OCI-LY7 (cell line): Measurements from ENCODE around the gene ARIH2. TPM values are rescaled to one million over a fixed set of nuclear protein-coding genes. Genes with fewer than 3 reads are reported as not detected.

Source experiments
- BruUV-seq: library from RNA; stranded (reverse); fragments of 400-500 nt; replicated peaks from 2 replicates; lab custom pipeline; 2021; lab: Mats Ljungman, UMichigan
- CTCF ChIA-PET: fragments of 300-600 bp; sonication (Branson Sonifier 250); formaldehyde crosslinking; loops from one replicate; lab custom pipeline; 2022; ENCODE audit warnings: antibody characterized with exemption; ENCODE audit not compliant: unreplicated experiment; lab: Charles Lee
- POLR2A ChIA-PET: fragments of 300-600 bp; sonication (Branson Sonifier 250); formaldehyde crosslinking; loops from one replicate; lab custom pipeline; 2022; ENCODE audit warnings: antibody characterized with exemption; lab: Charles Lee
- DNase-seq: peaks from one replicate; pipeline ENCODE4 v3.0.0-alpha.2; 2015; ENCODE audit warnings: low spot score
- H2AFZ ChIP-seq: fragments of 200-600 bp; sonication (generic), shearing (Covaris generic); 2 replicates; pipeline ENCODE4 v1.6.1; 2014; ENCODE audit warnings: mild to moderate bottlenecking, antibody characterized with exemption, low read length, moderate library complexity
- H3K27ac ChIP-seq: fragments of 200-600 bp; sonication (generic); 2 replicates; pipeline ENCODE4 v1.5.1; 2014; ENCODE audit warnings: mixed run types, low read depth, mild to moderate bottlenecking, moderate library complexity, low read length, inconsistent platforms; ENCODE audit not compliant: poor library complexity, severe bottlenecking
- H3K36me3 ChIP-seq: fragments of 200-600 bp; sonication (generic); 2 replicates; pipeline ENCODE4 v1.6.1; 2014; ENCODE audit warnings: mild to moderate bottlenecking, antibody characterized with exemption, low read length, moderate library complexity, mixed read lengths; ENCODE audit not compliant: insufficient read depth
- H3K4me1 ChIP-seq: fragments of 200-600 bp; sonication (generic); 2 replicates; pipeline ENCODE4 v1.5.1; 2014; ENCODE audit warnings: mild to moderate bottlenecking, low read length; ENCODE audit not compliant: insufficient read depth, poor library complexity, severe bottlenecking
- H3K4me2 ChIP-seq: fragments of 200-600 bp; sonication (generic); 2 replicates; pipeline ENCODE4 v1.6.1; 2014; ENCODE audit warnings: mild to moderate bottlenecking, low read length
- H3K4me3 ChIP-seq: fragments of 200-600 bp; sonication (generic); 2 replicates; pipeline ENCODE4 v1.5.1; 2014; ENCODE audit warnings: mild to moderate bottlenecking, low read depth, low read length; ENCODE audit not compliant: poor library complexity, severe bottlenecking
- H3K79me2 ChIP-seq: fragments of 200-600 bp; sonication (generic); 2 replicates; pipeline ENCODE4 v1.6.1; 2016; ENCODE audit warnings: low read depth, mild to moderate bottlenecking, low read length, moderate library complexity, mixed read lengths; ENCODE audit not compliant: insufficient read depth
- H3K9me2 ChIP-seq: fragments of 200-600 bp; sonication (generic); 2 replicates; pipeline ENCODE4 v1.6.1; 2016; ENCODE audit warnings: mild to moderate bottlenecking, low read length, mixed read lengths; ENCODE audit not compliant: insufficient read depth
- H3K9me3 ChIP-seq: fragments of 200-600 bp; sonication (generic); 2 replicates; pipeline ENCODE4 v1.6.1; 2014; ENCODE audit warnings: mild to moderate bottlenecking, mixed run types, low read length, mixed read lengths
- H4K20me1 ChIP-seq: fragments of 200-600 bp; sonication (generic); 2 replicates; pipeline ENCODE4 v1.6.1; 2014; ENCODE audit warnings: mild to moderate bottlenecking, antibody characterized with exemption, low read length, moderate library complexity, mixed read lengths; ENCODE audit not compliant: insufficient read depth
- CTCF ChIP-seq: fragments of 200-600 bp; sonication (generic); conservative IDR thresholded peaks from 2 replicates; pipeline ENCODE4 v1.5.1; 2014; ENCODE audit warnings: mild to moderate bottlenecking, antibody characterized with exemption, low read length, moderate library complexity, mixed read lengths
- EZH2phosphoT487 ChIP-seq: fragments of 200-600 bp; sonication (generic); IDR thresholded peaks from 2 replicates; pipeline ENCODE4 v1.6.1; 2018; ENCODE audit warnings: low read depth, borderline replicate concordance, mild to moderate bottlenecking, mixed run types, antibody characterized with exemption, low read length, moderate library complexity, mixed read lengths
- intact Hi-C: fragments of 100-400 bp; cut with micrococcal nuclease; formaldehyde crosslinking; loops from one replicate; pipeline ENCODE4 v1.10.0; 2022; ENCODE audit not compliant: unreplicated experiment
- total RNA-seq, 2 experiments: library from RNA; depleted of rRNA in 1 of 2; stranded (reverse); fragments of >200 nt in 1 of 2; shearing (Covaris generic) in 1 of 2; gene quantifications; 2 replicates each; pipeline ENCODE4 v1.2.3, GENCODE V29; 2014 to 2022

Gene ARIH2
- total RNA-seq, 2 experiments from 2014 or later, result 124 to 131 TPM

GRCh38 chr3:48966876-48967361 is 48.3 kb downstream of the ARIH2 start:
- ChIA-PET POLR2A (no interaction called here), CTCF (no interaction called here)
- Histone ChIP-seq H3K4me2 (no peak overlapping the region), H3K4me1 (no peaks in the 10 kb centered on the region), H3K27ac (no peak overlapping the region), H3K9me2 (no peaks in the 10 kb centered on the region), H3K9me3 (no peaks in the 10 kb centered on the region), H4K20me1 (no peaks in the 10 kb centered on the region), H3K4me3 (no peak overlapping the region), H3K79me2 (no peaks in the 10 kb centered on the region), H2AFZ (no peak overlapping the region), H3K36me3 (peaks cover 89% of the 10 kb centered on the region)
- no TSS peak for BruUV-seq
- intact Hi-C loops, result no loop called here
- DNase-seq, result no peak
- no peak for TF ChIP-seq EZH2phosphoT487
- TF ChIP-seq CTCF, result no peak

- no peaks in the 10 kb centered on the region for H3K79me2 ChIP-seq
- no peaks in the 10 kb centered on the region for H3K4me1 ChIP-seq
- DNase-seq, result no peak
- intact Hi-C loops, result no loop called here
- no peak overlapping the region for H3K4me2 ChIP-seq
- peaks cover 96% of the 10 kb centered on the region for H3K36me3 ChIP-seq
- H4K20me1 ChIP-seq, result no peaks in the 10 kb centered on the region
- no TSS peak for BruUV-seq
- POLR2A ChIA-PET, result interaction anchor here (1.0 to 1.4 kb wide), 3 partner anchors 10 to 49 kb away, joined by 4 to 5 read pairs (median 4); no protein-coding TSS in a partner anchor
- TF ChIP-seq CTCF (no peak), EZH2phosphoT487 (no peak)
- H3K9me3 ChIP-seq, result no peaks in the 10 kb centered on the region
- no peak overlapping the region for H3K4me3 ChIP-seq
- no peaks in the 10 kb centered on the region for H3K9me2 ChIP-seq
- no peak overlapping the region for H3K27ac ChIP-seq
- H2AFZ ChIP-seq, result no peak overlapping the region
- CTCF ChIA-PET, result no interaction called here
Observed at GRCh38 chr3:48970586-48970985, 51.9 kb downstream of the ARIH2 start.

GRCh38 chr3:48974076-48974864 is 55.6 kb downstream of the ARIH2 start:
- H3K4me1 ChIP-seq, result no peaks in the 10 kb centered on the region
- intact Hi-C loops, result no loop called here
- BruUV-seq, result no TSS peak
- H4K20me1 ChIP-seq, result no peaks in the 10 kb centered on the region
- CTCF ChIA-PET, result no interaction called here
- H3K36me3 ChIP-seq, result peaks cover 94% of the 10 kb centered on the region
- H3K4me3 ChIP-seq, result no peak overlapping the region
- no peak for DNase-seq
- POLR2A ChIA-PET, result no interaction called here
- no peaks in the 10 kb centered on the region for H3K79me2 ChIP-seq
- no peak overlapping the region for H2AFZ ChIP-seq
- no peaks in the 10 kb centered on the region for H3K9me2 ChIP-seq
- no peak for TF ChIP-seq CTCF
- no peak overlapping the region for H3K27ac ChIP-seq
- no peaks in the 10 kb centered on the region for H3K9me3 ChIP-seq
- H3K4me2 ChIP-seq, result no peak overlapping the region
